K562 (cell line): ENCODE measurements around the gene TYROBP. TPM values are rescaled to one million over a fixed set of nuclear protein-coding genes. Genes with fewer than 3 reads are reported as not detected.

Experiments
- ATAC-seq: fragments of 200-7000 bp; cut with Tn5 transposase; 3 replicates; pipeline ENCODE4 v1.9.1; 2020; ENCODE audit warnings: moderate library complexity
- BruUV-seq: library from RNA; stranded (reverse); fragments of 400-500 nt; replicated peaks from 2 replicates; lab custom pipeline; 2021; lab: Mats Ljungman, UMichigan
- CTCF ChIA-PET: fragments of 300-600 bp; formaldehyde crosslinking; extraction: SDS; loops from one replicate; lab custom pipeline; 2021; ENCODE audit warnings: low intra/inter-chr PET ratio; lab: Yijun Ruan, JAX
- POLR2A ChIA-PET: fragments of 300-600, 350-650 bp; sonication (Branson Sonifier 250); formaldehyde crosslinking; extraction: SDS; loops from one replicate; lab custom pipeline; 2021; ENCODE audit warnings: antibody characterized with exemption, inconsistent platforms; lab: Yijun Ruan, JAX
- DNase-seq, 4 experiments: peaks; one replicate each; pipeline versions ENCODE4 v3.0.0 to v3.0.0-alpha.2; 2011 to 2018; ENCODE audit warnings: low spot score in 3 of 4, mixed read lengths in 3 of 4; ENCODE audit errors: extremely low read depth in 1 of 4
- FAIRE-seq: peaks from 2 replicates; lab custom pipeline; 2011; peaks lifted over from hg19 to GRCh38; lab: Jason Lieb, UNC
- H2AFZ ChIP-seq: 2 replicates; pipeline ENCODE4 v1.6.0; 2011; ENCODE audit warnings: low read depth, low read length, control low read depth, inconsistent platforms
- H3K27ac ChIP-seq: fragments of 200-600 bp; 3 replicates; pipeline ENCODE4 v1.8.0; 2011; ENCODE audit warnings: low read depth, mild to moderate bottlenecking, control low read depth, inconsistent platforms, low read length, moderate library complexity, mixed read lengths; ENCODE audit errors: extremely low read depth
- H3K27me3 ChIP-seq, 2 experiments: fragments of 300-600 bp in 1 of 2; 2 replicates in 1 of 2; 3 replicates in 1 of 2; pipeline versions ENCODE4 v1.6.0 to v1.8.0; 2011; ENCODE audit warnings: inconsistent platforms in 2 of 2, low read length in 2 of 2, mild to moderate bottlenecking in 1 of 2, mixed read lengths in 1 of 2, moderate library complexity in 1 of 2; ENCODE audit not compliant: control insufficient read depth in 2 of 2, insufficient read depth in 2 of 2
- H3K36me3 ChIP-seq: fragments of 300-600 bp; 3 replicates; pipeline ENCODE4 v1.8.0; 2011; ENCODE audit warnings: mild to moderate bottlenecking, low read length, inconsistent platforms; ENCODE audit not compliant: control insufficient read depth, insufficient read depth
- H3K4me1 ChIP-seq, 2 experiments: fragments of 200-600 bp in 1 of 2; replicated peaks in 1 of 2; 2 replicates in 1 of 2; 3 replicates in 1 of 2; pipeline versions ENCODE4 v1.5.1 to v1.8.0; 2011; ENCODE audit warnings: inconsistent platforms in 2 of 2, low read length in 2 of 2, mild to moderate bottlenecking in 1 of 2, mixed read lengths in 1 of 2, moderate library complexity in 1 of 2; ENCODE audit not compliant: control insufficient read depth in 2 of 2, insufficient read depth in 2 of 2
- H3K4me2 ChIP-seq: 2 replicates; pipeline ENCODE4 v1.6.1; 2011; ENCODE audit warnings: low read length, control low read depth, inconsistent platforms, mixed read lengths; ENCODE audit not compliant: insufficient read depth
- H3K4me3 ChIP-seq: fragments of 200-600 bp; sonication (generic), shearing (Covaris generic); 2 replicates; pipeline ENCODE4 v1.5.1; 2016; ENCODE audit warnings: control low read depth, inconsistent platforms
- H3K79me2 ChIP-seq: fragments of 200-600 bp; 3 replicates; pipeline ENCODE4 v1.8.0; 2011; ENCODE audit warnings: low read length, inconsistent platforms; ENCODE audit not compliant: control insufficient read depth, insufficient read depth
- H3K9ac ChIP-seq, 2 experiments: 2 replicates each; pipeline versions ENCODE4 v1.6.0 to v1.6.1; 2011; ENCODE audit warnings: low read depth in 2 of 2, low read length in 2 of 2, control low read depth in 1 of 2, inconsistent platforms in 1 of 2, mild to moderate bottlenecking in 1 of 2, mixed read lengths in 1 of 2; ENCODE audit not compliant: insufficient read depth in 1 of 2
- H3K9me1 ChIP-seq: one replicate; pipeline ENCODE4 v1.6.0; 2011; ENCODE audit warnings: inconsistent platforms, mild to moderate bottlenecking, low read length, moderate library complexity; ENCODE audit not compliant: control insufficient read depth, insufficient read depth
- H3K9me3 ChIP-seq: replicated peaks from 2 replicates; pipeline ENCODE4 v1.5.1; 2011; ENCODE audit warnings: low read depth, low read length, inconsistent platforms; ENCODE audit not compliant: control insufficient read depth, insufficient read depth
- H4K20me1 ChIP-seq: replicated peaks from 2 replicates; pipeline ENCODE4 v1.6.1; 2011; ENCODE audit warnings: low read length, inconsistent platforms, mixed read lengths; ENCODE audit not compliant: control insufficient read depth, insufficient read depth
- CTBP1 ChIP-seq: fragments of 450-650 bp; IDR thresholded peaks from 2 replicates; pipeline ENCODE4 v1.6.1; 2016; ENCODE audit warnings: borderline replicate concordance
- E2F6 ChIP-seq, 2 experiments: IDR thresholded peaks; 2 replicates each; pipeline ENCODE4 v1.6.1; 2011; ENCODE audit warnings: borderline replicate concordance in 1 of 2, control low read depth in 1 of 2, low read depth in 1 of 2, low read length in 1 of 2, mild to moderate bottlenecking in 1 of 2, mixed read lengths in 1 of 2, moderate library complexity in 1 of 2; ENCODE audit not compliant: insufficient read depth in 1 of 2, insufficient read length in 1 of 2, poor library complexity in 1 of 2, severe bottlenecking in 1 of 2; ENCODE audit errors: extremely low read depth in 1 of 2
- EZH2 ChIP-seq: IDR thresholded peaks from 2 replicates; pipeline ENCODE4 v1.6.1; 2012; ENCODE audit warnings: low read depth, mild to moderate bottlenecking, inconsistent platforms, low read length, borderline replicate concordance
- FOXO4 ChIP-seq: fragments of 450-650 bp; formaldehyde crosslinking; IDR thresholded peaks from 2 replicates; pipeline ENCODE4 v1.4.0; 2020; ENCODE audit warnings: mild to moderate bottlenecking, moderate library complexity
- HES1 ChIP-seq: fragments of 450-650 bp; IDR thresholded peaks from 2 replicates; pipeline ENCODE4 v1.6.1; 2016; ENCODE audit warnings: low read depth, mild to moderate bottlenecking, moderate library complexity
- HNRNPUL1 ChIP-seq: fragments of 200-400 bp; formaldehyde crosslinking; IDR thresholded peaks from 2 replicates; pipeline ENCODE4 v1.6.1; 2017; ENCODE audit warnings: low read length
- HOXB6 ChIP-seq: fragments of 250-450 bp; sonication (Bioruptor Pico); IDR thresholded peaks from 2 replicates; pipeline ENCODE4 v1.5.1; 2022; ENCODE audit warnings: mild to moderate bottlenecking, borderline replicate concordance
- JUND ChIP-seq, 2 experiments: IDR thresholded peaks; 2 replicates in 1 of 2; 3 replicates in 1 of 2; pipeline ENCODE4 v1.6.1; 2011; ENCODE audit warnings: borderline replicate concordance in 2 of 2, low read depth in 2 of 2, low read length in 2 of 2, improper control_type of control experiment in 1 of 2, missing biosample characterization in 1 of 2, missing genetic modification characterization in 1 of 2, missing genetic modification reagents in 1 of 2
- MIER1 ChIP-seq: fragments of 450-650 bp; IDR thresholded peaks from 2 replicates; pipeline ENCODE4 v1.6.1; 2016; ENCODE audit warnings: antibody characterized with exemption, mild to moderate bottlenecking, low read depth
- NCOA2 ChIP-seq, 2 experiments: fragments of 450-650 bp; IDR thresholded peaks; 2 replicates each; pipeline ENCODE4 v1.6.1; 2018; ENCODE audit warnings: mild to moderate bottlenecking in 2 of 2, moderate library complexity in 1 of 2; ENCODE audit not compliant: partially characterized antibody in 2 of 2
- NFXL1 ChIP-seq: fragments of 450-650 bp; formaldehyde crosslinking; IDR thresholded peaks from 2 replicates; pipeline ENCODE4 v1.4.0; 2021; ENCODE audit warnings: mild to moderate bottlenecking
- PTBP1 ChIP-seq: fragments of 200-400 bp; formaldehyde crosslinking; IDR thresholded peaks from 2 replicates; pipeline ENCODE4 v1.6.1; 2017; ENCODE audit warnings: low read depth, low read length
- TBP ChIP-seq: optimal IDR thresholded peaks from 2 replicates; pipeline ENCODE3; 2011; ENCODE audit warnings: low read depth, low read length, improper control_type of control experiment
- TCF3 ChIP-seq: sonication (generic); formaldehyde crosslinking; IDR thresholded peaks from 2 replicates; pipeline ENCODE4 v1.4.0; 2020; ENCODE audit warnings: mild to moderate bottlenecking, missing genetic modification reagents
- U2AF1 ChIP-seq: fragments of 200-400 bp; formaldehyde crosslinking; optimal IDR thresholded peaks from 2 replicates; pipeline ENCODE3; 2017; ENCODE audit warnings: mild to moderate bottlenecking, low read depth, low read length, moderate library complexity
- WGBS: fragments of 100-300 bp; shearing (Covaris generic); methylation state at CpG from one replicate; pipeline ENCODE4 v1.1.6; 2016; ENCODE audit warnings: low coverage, mixed read lengths; ENCODE audit not compliant: insufficient coverage; ENCODE audit errors: missing lambda C conversion rate; 5-methylcytosine and 5-hydroxymethylcytosine counted together
- in situ Hi-C: fragments of 300-500 bp; cut with MboI; formaldehyde crosslinking; loops from 4 replicates; pipeline ENCODE4 v1.15.0; 2018; ENCODE audit warnings: inconsistent platforms, mixed read lengths
- intact Hi-C: fragments of 100-400 bp; cut with micrococcal nuclease; formaldehyde crosslinking; loops from 2 replicates; pipeline ENCODE4 v1.14.2; 2022
- polyA plus RNA-seq, 8 experiments: library from polyadenylated mRNA; depleted of rRNA in 4 of 8; stranded (reverse) in 5 of 8; unstranded in 3 of 8; fragments of >200 nt; fragmentation: Nextera tagmentation in 2 of 8; fragmentation: Illumina TruSeq in 1 of 8; extraction: Ambion mirVana in 2 of 8; extraction: Trizol in 1 of 8; gene quantifications; 2 replicates each; pipeline versions ENCODE4 v1.2.1 to v1.2.3, GENCODE V29; 2011 to 2014; ENCODE audit warnings: inconsistent platforms in 1 of 8, missing spikeins in 1 of 8
- total RNA-seq, 7 experiments: library from RNA; depleted of rRNA in 6 of 7; stranded (reverse); fragments of >200 nt in 6 of 7; fragmentation: Illumina TruSeq in 2 of 7; extraction: Trizol in 2 of 7; gene quantifications; 2 replicates each; pipeline versions ENCODE4 v1.2.1 to v1.2.3, GENCODE V29; 2011 to 2021; ENCODE audit warnings: low replicate concordance in 1 of 7

TYROBP gene
- total and polyA plus RNA-seq, 9 of the 15 experiments (the other 6 are each of a cell fraction or from before 2014, with no cell fraction given): 0.72 to 8.2 (median 2.4) TPM

- no TSS peak for BruUV-seq
- intact Hi-C loops: no loop called here
These were observed 7.3 kb upstream of the TYROBP start for GRCh38 chr19:35915443-35915842.

GRCh38 chr19:35913589-35913988 is 5.5 kb upstream of the TYROBP start:
- Histone ChIP-seq H3K4me3 (no peak overlapping the region), H2AFZ (no peak overlapping the region), H3K36me3 (no peaks in the 10 kb centered on the region), H3K79me2 (no peaks in the 10 kb centered on the region), H3K4me2 (no peak overlapping the region), H4K20me1 (no peaks in the 10 kb centered on the region), H3K4me1 (peaks cover 14% of the 10 kb centered on the region in 2 experiments), H3K27me3 (peaks cover 6 to 13% of the 10 kb centered on the region in 2 experiments; a peak in 4 of 5 replicates), H3K9ac (no peak overlapping the region), H3K9me1 (no peaks in the 10 kb centered on the region), H3K27ac (no peak overlapping the region), H3K9me3 (no peaks in the 10 kb centered on the region)
- DNase-seq (no peak), FAIRE-seq (no peak), ATAC-seq (no peak)
- BruUV-seq: no TSS peak
- 17% methylated on average over 7 of the region's 7 CpGs for WGBS
- CTCF ChIA-PET: no interaction called here
- in situ Hi-C loops (no loop called here), intact Hi-C loops (no loop called here)
- POLR2A ChIA-PET: interaction anchor here (0.7 kb wide), 1 partner anchor 57 kb away, joined by 4 read pairs; the partner anchor contains the start of gene KIRREL2
- TF ChIP-seq EZH2: no peak
- TF ChIP-seq TBP: no peak
- TF ChIP-seq U2AF1: no peak
- no peak for TF ChIP-seq HOXB6
- TF ChIP-seq JUND (IDR thresholded peaks at IDR 0.05; ENCODE audit: borderline replicate concordance, low read depth, low read length): no peak
- TF ChIP-seq JUND (tag; IDR thresholded peaks at IDR 0.05; ENCODE audit: borderline replicate concordance, low read depth, low read length): no peak
- TF ChIP-seq NCOA2 (IDR thresholded peaks at IDR 0.05; ENCODE audit: partially characterized antibody in 2 of 2): no peak
- TF ChIP-seq HES1: no peak
- no peak for TF ChIP-seq HNRNPUL1
- TF ChIP-seq E2F6 (IDR thresholded peaks at IDR 0.05; ENCODE audit: borderline replicate concordance in 1 of 2, extremely low read depth in 1 of 2, insufficient read depth in 1 of 2, insufficient read length in 1 of 2, low read depth in 1 of 2, low read length in 1 of 2, poor library complexity in 1 of 2, severe bottlenecking in 1 of 2): no peak
- no peak for TF ChIP-seq FOXO4

More at GRCh38 chr19:35915443-35915842, 7.3 kb upstream of the TYROBP start:
- Histone ChIP-seq H3K79me2 (no peaks in the 10 kb centered on the region), H3K4me1 (peaks cover 4 to 5% of the 10 kb centered on the region in 2 experiments; a peak in 2 of 5 replicates), H3K9me1 (no peaks in the 10 kb centered on the region), H3K9ac (no peak overlapping the region), H3K27ac (no peak overlapping the region), H3K36me3 (no peaks in the 10 kb centered on the region), H4K20me1 (no peaks in the 10 kb centered on the region), H2AFZ (no peak overlapping the region), H3K4me3 (no peak overlapping the region), H3K27me3 (peaks cover 6 to 20% of the 10 kb centered on the region in 2 experiments; a peak in 4 of 5 replicates), H3K9me3 (no peaks in the 10 kb centered on the region), H3K4me2 (no peak overlapping the region)
- no peak for ATAC-seq
- TF ChIP-seq NFXL1 (CRISPR knock-in tag) (no peak), MIER1 (no peak), TCF3 (no peak), CTBP1 (no peak), PTBP1 (no peak)
- ChIA-PET POLR2A (no interaction called here), CTCF (no interaction called here)
- in situ Hi-C loops: no loop called here
- DNase-seq: no peak
- WGBS: 4% methylated on average over 3 of the region's 3 CpGs
- no peak for FAIRE-seq
